Gastroesophageal sphincter (tissue), 3 donors: ENCODE results near the gene GINS2.

ENCODE experiments used
- CTCF ChIP-seq, 4 experiments: fragments of 200-600 bp in 2 of 4; fragments of 450-650 bp in 2 of 4; sonication (generic) in 1 of 4; IDR thresholded peaks; one replicate each; pipeline ENCODE4 v1.5.1; 2017 to 2019; ENCODE audit warnings: antibody characterized with exemption in 4 of 4, mild to moderate bottlenecking in 2 of 4, moderate library complexity in 2 of 4
- EP300 ChIP-seq: sonication (generic); formaldehyde crosslinking; IDR thresholded peaks from one replicate; pipeline ENCODE4 v1.6.1; 2017; ENCODE audit warnings: antibody characterized with exemption, mild to moderate bottlenecking
- POLR2A ChIP-seq, 2 donors: fragments of 450-650 bp; IDR thresholded peaks; one replicate each; pipeline ENCODE4 v1.6.1; 2017; ENCODE audit warnings: antibody characterized with exemption in 2 of 2, mild to moderate bottlenecking in 2 of 2, moderate library complexity in 1 of 2
- POLR2AphosphoS5 ChIP-seq: sonication (generic); formaldehyde crosslinking; IDR thresholded peaks from one replicate; pipeline ENCODE4 v1.6.1; 2017; ENCODE audit warnings: antibody characterized with exemption

DNA sequence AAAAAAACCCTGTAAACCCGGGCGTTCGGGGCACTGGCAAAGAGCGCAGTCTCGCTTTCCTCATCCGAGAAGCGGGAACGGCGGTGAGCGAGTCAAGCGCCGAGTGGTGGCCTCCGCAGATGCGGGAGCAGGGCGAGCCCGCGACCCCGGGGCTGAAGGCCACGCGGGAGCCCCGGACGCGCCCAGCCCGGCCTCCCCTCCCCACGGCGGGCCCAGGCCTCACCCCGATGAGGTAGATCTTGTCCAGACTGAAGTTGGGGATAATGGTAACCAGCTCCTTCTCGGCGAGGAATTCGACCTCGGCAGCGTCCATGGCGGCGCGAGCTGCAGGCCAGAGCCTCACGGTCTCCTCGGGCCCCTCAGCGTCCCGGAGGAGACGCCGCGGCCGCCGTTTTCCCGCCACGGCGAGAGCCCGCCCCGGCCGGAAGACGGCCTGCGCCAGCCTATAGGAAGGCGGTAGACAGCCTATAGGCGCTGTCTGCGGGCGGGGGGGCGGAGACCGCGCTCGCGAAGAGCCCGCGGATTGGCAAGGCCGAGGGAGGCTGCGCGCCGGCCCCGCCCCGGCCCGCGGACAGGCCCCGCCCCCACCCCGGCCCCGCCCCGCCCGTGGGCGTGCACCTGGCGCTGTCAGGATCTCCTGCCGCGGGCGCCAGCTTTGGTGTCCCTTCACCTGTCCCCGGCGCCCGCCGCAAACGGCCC is at the start of gene GINS2:
- TF ChIP-seq CTCF (IDR thresholded peaks at IDR 0.05) (no peak), POLR2AphosphoS5 (no peak), POLR2A (IDR thresholded peaks at IDR 0.05) (no peak), EP300 (no peak)
